ENCODE results near the gene ADGRG2.
"Not testable (repeated sequence)": the region's sequence is repeated elsewhere in the genome, so short reads cannot be mapped to it uniquely, and the experiment has no call there.

DNA sequence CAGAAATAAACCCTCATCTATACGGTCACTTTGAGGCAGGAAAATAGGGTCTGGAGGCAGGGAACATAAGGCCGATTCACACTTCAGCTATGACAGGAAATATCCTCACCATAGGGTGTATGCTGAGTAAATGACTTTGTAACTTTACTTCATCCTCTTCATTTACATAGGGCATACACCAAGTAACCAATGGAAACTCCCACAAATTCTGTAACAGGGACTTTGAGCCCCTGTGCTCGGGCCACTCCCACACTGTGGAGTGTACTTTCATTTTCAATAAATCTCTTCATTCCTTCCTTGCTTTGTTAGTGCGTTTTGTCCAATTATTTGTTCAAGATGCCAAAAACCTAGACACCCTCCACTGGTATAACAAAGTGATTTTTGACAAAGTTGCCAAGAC lies 55.3 kb downstream of the ADGRG2 start:
- TF ChIP-seq, protein P1, sequence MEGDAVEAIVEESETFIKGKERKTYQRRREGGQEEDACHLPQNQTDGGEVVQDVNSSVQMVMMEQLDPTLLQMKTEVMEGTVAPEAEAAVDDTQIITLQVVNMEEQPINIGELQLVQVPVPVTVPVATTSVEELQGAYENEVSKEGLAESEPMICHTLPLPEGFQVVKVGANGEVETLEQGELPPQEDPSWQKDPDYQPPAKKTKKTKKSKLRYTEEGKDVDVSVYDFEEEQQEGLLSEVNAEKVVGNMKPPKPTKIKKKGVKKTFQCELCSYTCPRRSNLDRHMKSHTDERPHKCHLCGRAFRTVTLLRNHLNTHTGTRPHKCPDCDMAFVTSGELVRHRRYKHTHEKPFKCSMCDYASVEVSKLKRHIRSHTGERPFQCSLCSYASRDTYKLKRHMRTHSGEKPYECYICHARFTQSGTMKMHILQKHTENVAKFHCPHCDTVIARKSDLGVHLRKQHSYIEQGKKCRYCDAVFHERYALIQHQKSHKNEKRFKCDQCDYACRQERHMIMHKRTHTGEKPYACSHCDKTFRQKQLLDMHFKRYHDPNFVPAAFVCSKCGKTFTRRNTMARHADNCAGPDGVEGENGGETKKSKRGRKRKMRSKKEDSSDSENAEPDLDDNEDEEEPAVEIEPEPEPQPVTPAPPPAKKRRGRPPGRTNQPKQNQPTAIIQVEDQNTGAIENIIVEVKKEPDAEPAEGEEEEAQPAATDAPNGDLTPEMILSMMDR (tag by site-specific recombination; IDR thresholded peaks at IDR 0.05): not testable (repeated sequence)
- not testable (repeated sequence) for TF ChIP-seq GLI4 (tag by site-specific recombination; IDR thresholded peaks at IDR 0.05); ZNF433 (tag by site-specific recombination; IDR thresholded peaks at IDR 0.05; ENCODE audit: low read depth); SETDB1 (IDR thresholded peaks at IDR 0.05; ENCODE audit: insufficient read length, low read length); ZNF670 (tag by site-specific recombination; IDR thresholded peaks at IDR 0.05; ENCODE audit: low read depth); ZNF423 (tag by site-specific recombination; IDR thresholded peaks at IDR 0.05); GLI2 (tag by site-specific recombination; IDR thresholded peaks at IDR 0.05; ENCODE audit: borderline replicate concordance, low read depth)

All from HEK293 (cell line).